ENCODE data around the gene PI4KA. TPM values are rescaled to one million over a fixed set of nuclear protein-coding genes. Genes with fewer than 3 reads are reported as not detected.
"Not testable (repeated sequence)": the region's sequence is repeated elsewhere in the genome, so short reads cannot be mapped to it uniquely, and the experiment has no call there.

The PI4KA gene
- total RNA-seq, 3 donors from 2014 or later, result 62.7 to 103 (median 73.5) TPM

DNA sequence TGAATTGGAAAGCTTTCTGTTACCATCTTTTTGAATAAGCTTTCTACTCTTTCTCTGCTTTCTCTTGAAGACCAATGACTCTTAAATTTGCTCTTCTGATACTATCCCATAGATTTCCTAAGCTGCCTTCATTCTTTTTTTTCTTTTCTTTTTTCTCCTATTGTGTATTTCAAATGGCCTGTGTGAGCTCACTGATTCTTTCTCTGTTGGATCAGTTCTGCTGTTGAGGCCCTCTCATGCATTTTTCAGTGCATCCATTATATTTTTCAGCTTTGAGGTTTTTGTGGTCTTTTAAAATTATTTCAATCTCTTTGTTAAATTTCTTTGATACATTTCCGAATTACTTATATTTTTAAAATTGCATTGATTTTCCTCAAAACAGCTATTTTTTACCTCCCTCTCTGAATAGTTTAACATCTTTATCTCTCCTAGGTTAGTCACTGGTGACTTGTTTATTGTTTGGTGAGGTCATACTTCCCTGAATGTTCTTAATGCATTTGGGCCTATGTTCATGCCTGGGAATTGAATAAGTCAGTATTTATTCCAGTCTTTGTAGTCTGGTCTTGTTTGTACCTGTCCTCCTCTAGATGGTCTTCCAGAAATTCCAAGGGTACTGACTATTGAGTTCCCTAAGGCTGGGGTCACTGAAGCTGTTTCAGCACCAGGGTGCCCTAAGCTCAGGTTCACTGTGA is 195.3 kb downstream of the PI4KA start:
- Histone ChIP-seq H3K27ac (no peak overlapping the region), H3K4me3 (no peak overlapping the region), H3K36me3 (no peaks in the 10 kb centered on the region), H3K27me3 (no peaks in the 10 kb centered on the region), H3K9me3 (no peaks in the 10 kb centered on the region), H3K4me1 (no peaks in the 10 kb centered on the region)
- DNase-seq (ENCODE audit: low spot score in 2 of 2), result no peak
- intact Hi-C loops (cut with DNase I; ENCODE audit: low total_unique reads), result no loop called here
- TF ChIP-seq POLR2A (IDR thresholded peaks at IDR 0.05) (no peak), POLR2AphosphoS5 (IDR thresholded peaks at IDR 0.05) (no peak)
- TF ChIP-seq, protein P1, sequence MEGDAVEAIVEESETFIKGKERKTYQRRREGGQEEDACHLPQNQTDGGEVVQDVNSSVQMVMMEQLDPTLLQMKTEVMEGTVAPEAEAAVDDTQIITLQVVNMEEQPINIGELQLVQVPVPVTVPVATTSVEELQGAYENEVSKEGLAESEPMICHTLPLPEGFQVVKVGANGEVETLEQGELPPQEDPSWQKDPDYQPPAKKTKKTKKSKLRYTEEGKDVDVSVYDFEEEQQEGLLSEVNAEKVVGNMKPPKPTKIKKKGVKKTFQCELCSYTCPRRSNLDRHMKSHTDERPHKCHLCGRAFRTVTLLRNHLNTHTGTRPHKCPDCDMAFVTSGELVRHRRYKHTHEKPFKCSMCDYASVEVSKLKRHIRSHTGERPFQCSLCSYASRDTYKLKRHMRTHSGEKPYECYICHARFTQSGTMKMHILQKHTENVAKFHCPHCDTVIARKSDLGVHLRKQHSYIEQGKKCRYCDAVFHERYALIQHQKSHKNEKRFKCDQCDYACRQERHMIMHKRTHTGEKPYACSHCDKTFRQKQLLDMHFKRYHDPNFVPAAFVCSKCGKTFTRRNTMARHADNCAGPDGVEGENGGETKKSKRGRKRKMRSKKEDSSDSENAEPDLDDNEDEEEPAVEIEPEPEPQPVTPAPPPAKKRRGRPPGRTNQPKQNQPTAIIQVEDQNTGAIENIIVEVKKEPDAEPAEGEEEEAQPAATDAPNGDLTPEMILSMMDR (IDR thresholded peaks at IDR 0.05), result no peak

DNA sequence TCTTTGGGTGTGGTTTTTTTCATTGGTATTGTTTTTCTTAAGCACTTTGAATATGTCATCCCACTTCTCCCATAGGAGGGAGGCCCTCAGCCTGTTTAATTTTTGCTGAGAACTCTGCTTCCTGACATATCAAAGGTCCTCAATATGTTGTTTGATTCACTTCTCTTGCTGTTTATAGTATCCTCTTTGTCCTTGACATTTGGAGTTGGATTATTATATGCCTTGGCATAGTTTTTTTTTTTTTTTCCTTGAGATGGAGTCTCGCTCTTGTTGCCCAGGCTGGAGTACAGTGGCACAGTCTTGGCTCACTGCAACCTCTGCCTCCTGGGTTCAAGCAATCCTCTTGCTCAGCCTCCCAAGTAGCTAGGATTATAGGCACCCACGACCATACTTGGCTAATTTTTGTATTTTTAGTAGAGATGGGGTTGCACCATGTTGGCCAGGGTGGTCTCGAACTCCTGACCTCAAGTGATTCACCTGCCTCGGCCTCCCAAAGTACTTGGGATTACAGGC is 196.0 kb downstream of the PI4KA start:
- H3K9me3 ChIP-seq; H3K36me3 ChIP-seq; DNase-seq (ENCODE audit: low spot score in 2 of 2); H3K27me3 ChIP-seq; H3K4me3 ChIP-seq; H3K4me1 ChIP-seq; intact Hi-C loops (cut with DNase I; ENCODE audit: low total_unique reads); H3K27ac ChIP-seq: not testable (repeated sequence)

DNA sequence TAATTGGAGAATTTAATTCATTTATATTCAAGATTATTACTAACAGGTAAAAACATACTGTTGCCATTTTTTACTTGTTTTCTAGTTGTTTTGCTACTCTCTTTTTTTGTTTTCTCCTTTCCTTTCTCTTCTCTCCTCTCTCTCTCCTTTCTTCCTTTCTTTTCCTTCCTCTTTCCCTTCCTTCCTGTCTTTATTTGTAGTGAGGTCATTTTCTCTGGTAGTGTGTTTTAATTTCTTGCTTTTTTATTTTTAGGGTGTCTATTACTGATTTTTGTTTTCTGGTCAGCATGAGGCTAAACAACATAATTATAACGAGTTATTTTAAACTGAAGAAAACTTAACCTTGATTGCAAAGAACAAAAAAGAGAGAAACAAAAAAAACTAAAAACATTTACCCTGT is 197.1 kb downstream of the PI4KA start:
- intact Hi-C loops (cut with DNase I; ENCODE audit: low total_unique reads), result no loop called here
- Histone ChIP-seq H3K9me3 (no peaks in the 10 kb centered on the region), H3K4me1 (no peaks in the 10 kb centered on the region), H3K27ac (no peak overlapping the region), H3K36me3 (no peaks in the 10 kb centered on the region), H3K27me3 (no peaks in the 10 kb centered on the region), H3K4me3 (no peak overlapping the region)
- TF ChIP-seq POLR2AphosphoS5 (IDR thresholded peaks at IDR 0.05) (no peak), POLR2A (IDR thresholded peaks at IDR 0.05) (no peak)
- TF ChIP-seq, protein P1 (IDR thresholded peaks at IDR 0.05), result no peak
- no peak for DNase-seq (ENCODE audit: low spot score in 2 of 2)

DNA sequence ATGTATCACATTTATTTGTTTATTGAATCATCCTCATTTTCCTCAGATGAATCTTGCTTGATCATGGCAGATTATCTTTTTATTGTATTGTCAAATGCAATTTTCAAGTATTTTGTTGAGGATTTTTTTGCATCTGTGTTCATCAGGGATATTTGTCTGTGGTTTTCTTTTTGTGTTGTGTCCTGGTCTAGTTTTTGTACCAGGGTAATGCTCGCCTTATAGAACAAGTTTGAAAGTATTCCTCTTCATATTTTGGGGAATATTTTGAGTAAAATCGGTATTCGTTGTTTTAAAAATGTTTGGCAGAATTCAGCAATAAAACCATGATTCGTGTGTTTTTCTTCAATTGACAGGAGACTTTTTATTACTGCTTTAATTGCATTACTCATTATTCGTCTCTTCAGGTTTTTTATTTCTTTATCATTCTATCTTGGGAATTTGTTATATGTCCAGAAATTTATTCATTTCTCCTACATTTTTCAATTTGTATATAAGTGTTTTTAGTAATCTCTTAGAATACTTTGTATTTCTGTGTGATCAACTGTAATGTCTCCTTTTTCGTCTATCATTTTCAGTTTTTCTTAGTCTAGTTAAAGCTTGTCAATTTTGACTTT is 198.1 kb downstream of the PI4KA start:
- H3K27ac ChIP-seq, result no peak overlapping the region
- TF ChIP-seq POLR2A (IDR thresholded peaks at IDR 0.05) (no peak), POLR2AphosphoS5 (IDR thresholded peaks at IDR 0.05) (no peak)
- TF ChIP-seq, protein P1 (IDR thresholded peaks at IDR 0.05), result no peak
- no peaks in the 10 kb centered on the region for H3K27me3 ChIP-seq
- H3K4me3 ChIP-seq, result no peak overlapping the region
- H3K4me1 ChIP-seq, result no peaks in the 10 kb centered on the region
- intact Hi-C loops (cut with DNase I; ENCODE audit: low total_unique reads), result no loop called here
- H3K9me3 ChIP-seq, result no peaks in the 10 kb centered on the region
- no peaks in the 10 kb centered on the region for H3K36me3 ChIP-seq
- no peak for DNase-seq (ENCODE audit: low spot score in 2 of 2)

DNA sequence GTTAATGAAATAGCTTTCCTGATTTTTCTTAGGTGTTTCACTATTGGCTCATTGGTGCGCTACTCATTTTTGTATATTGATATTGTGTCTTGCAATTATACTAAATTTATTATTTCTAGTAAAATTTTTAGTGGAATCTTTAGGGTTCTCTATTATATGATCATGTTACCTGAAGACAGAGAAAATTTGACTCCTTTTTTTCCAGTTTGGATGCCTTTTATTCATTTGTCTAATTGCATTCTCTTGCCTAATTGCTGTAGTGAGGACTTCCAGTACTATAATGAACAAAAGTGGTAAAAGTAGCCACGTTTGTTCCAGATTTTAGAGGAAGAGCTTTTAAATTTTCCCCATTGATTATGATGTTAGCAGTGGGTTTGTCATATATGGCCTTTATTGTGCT is 198.7 kb downstream of the PI4KA start:
- Histone ChIP-seq H3K27ac (no peak overlapping the region), H3K9me3 (no peaks in the 10 kb centered on the region), H3K4me1 (no peaks in the 10 kb centered on the region), H3K36me3 (no peaks in the 10 kb centered on the region), H3K4me3 (no peak overlapping the region), H3K27me3 (no peaks in the 10 kb centered on the region)
- TF ChIP-seq, protein P1 (IDR thresholded peaks at IDR 0.05), result no peak
- TF ChIP-seq POLR2A (IDR thresholded peaks at IDR 0.05) (no peak), POLR2AphosphoS5 (IDR thresholded peaks at IDR 0.05) (no peak)
- no peak for DNase-seq (ENCODE audit: low spot score in 2 of 2)
- intact Hi-C loops (cut with DNase I; ENCODE audit: low total_unique reads), result no loop called here

Measured in breast epithelium (tissue), 4 donors.